Measurements from ENCODE around the gene GPR39. TPM values are rescaled to one million over a fixed set of nuclear protein-coding genes. Genes with fewer than 3 reads are reported as not detected.

Gene GPR39
- total and polyA plus RNA-seq, 12 donors = 0.10 to 0.28 (median 0.17) TPM; not detected in 7

DNA sequence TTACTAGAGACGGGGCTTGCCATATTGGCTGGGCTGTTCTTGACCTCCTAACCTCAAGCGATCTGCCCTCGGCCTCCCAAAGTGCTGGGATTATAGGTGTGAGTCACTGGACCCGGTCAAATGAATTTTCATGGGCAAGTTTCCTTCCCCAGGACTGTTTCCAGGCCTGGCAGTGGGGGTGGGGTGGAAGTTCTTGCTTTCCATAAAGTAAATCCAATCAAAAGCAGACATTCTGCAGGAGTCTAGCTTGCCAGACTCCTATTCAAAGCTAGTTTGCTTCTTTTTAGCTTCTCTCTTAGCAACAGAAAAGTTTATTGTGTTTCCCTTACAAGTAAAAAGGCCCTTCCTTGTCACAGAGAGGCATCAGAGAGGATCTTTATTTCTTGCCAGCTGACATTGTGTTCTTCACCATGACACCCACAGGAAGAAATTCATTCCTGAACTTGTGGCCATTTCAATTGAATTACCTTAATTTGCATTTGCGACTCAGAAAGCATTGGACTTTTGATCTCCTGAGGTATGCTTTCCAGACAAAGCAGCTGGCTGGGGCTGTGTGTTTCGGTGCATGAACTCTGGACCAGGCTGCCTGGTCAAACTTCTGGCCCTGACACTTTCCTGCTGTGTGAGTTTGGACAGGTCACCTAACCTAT is 215.5 kb downstream of the GPR39 start:
- WGBS, 4 donors = 46 to 66% (median 56%) methylated on average over 6 of the region's 6 CpGs
- no peaks in the 10 kb centered on the region for H3K9me3 ChIP-seq (replicated peaks in 1 of 3)
- intact Hi-C loops (cut with DNase I) = no loop called here
- H3K4me3 ChIP-seq = no peak overlapping the region
- H3K36me3 ChIP-seq (replicated peaks in 1 of 2) = no peaks in the 10 kb centered on the region
- no peak for TF ChIP-seq CTCF (IDR thresholded peaks at IDR 0.05)
- no peak for TF ChIP-seq POLR2A (IDR thresholded peaks at IDR 0.05)
- no peaks in the 10 kb centered on the region for H3K27me3 ChIP-seq
- H3K27ac ChIP-seq = no peak overlapping the region
- no peak for DNase-seq
- H3K4me1 ChIP-seq (replicated peaks in 1 of 2) = no peaks in the 10 kb centered on the region

- intact Hi-C loops (cut with DNase I) = no loop called here
- no peaks in the 10 kb centered on the region for H3K27me3 ChIP-seq
- H3K4me1 ChIP-seq (replicated peaks in 1 of 2) = no peaks in the 10 kb centered on the region
- no peaks in the 10 kb centered on the region for H3K36me3 ChIP-seq (replicated peaks in 1 of 2)
- H3K9me3 ChIP-seq (replicated peaks in 1 of 3) = no peaks in the 10 kb centered on the region
- H3K4me3 ChIP-seq = no peak overlapping the region
- WGBS, 4 donors = 87 to 97% (median 93%) methylated on average over 2 of the region's 2 CpGs
- TF ChIP-seq POLR2A (IDR thresholded peaks at IDR 0.05) (no peak), CTCF (IDR thresholded peaks at IDR 0.05) (no peak)
- DNase-seq = no peak
- H3K27ac ChIP-seq = no peak overlapping the region
These were observed 217.0 kb downstream of the GPR39 start for GRCh38 chr2:132633635-132634034.

DNA sequence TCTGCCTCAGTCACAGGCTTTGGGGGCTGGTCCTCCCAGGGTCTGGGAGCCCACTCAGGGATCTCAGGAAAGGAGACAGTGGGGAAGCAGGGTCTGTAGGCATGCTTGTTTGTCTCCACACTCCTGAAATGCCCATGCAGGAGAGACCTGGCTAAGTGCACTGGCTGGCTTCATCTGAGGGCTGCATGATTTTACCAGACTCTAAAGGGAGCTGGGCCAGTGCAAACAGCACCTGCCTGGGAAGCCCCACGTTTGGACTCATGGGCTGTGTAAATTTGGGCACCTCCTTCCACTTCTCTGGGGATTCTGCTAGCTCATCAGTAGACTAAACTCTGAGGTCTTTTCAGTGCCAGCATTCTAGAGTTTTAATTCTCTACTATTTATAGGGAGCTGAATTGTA is 219.7 kb downstream of the GPR39 start:
- Histone ChIP-seq H3K4me1 (replicated peaks in 1 of 2) (no peaks in the 10 kb centered on the region), H3K27ac (no peak overlapping the region), H3K27me3 (no peaks in the 10 kb centered on the region), H3K36me3 (replicated peaks in 1 of 2) (no peaks in the 10 kb centered on the region), H3K9me3 (replicated peaks in 1 of 3) (no peaks in the 10 kb centered on the region), H3K4me3 (no peak overlapping the region)
- intact Hi-C loops (cut with DNase I) = no loop called here
- DNase-seq = no peak
- TF ChIP-seq CTCF (IDR thresholded peaks at IDR 0.05) = no peak
- no peak for TF ChIP-seq POLR2A (IDR thresholded peaks at IDR 0.05)
- WGBS, 4 donors = 33 to 50% (median 47%) methylated on average over 1 of the region's 1 CpG; no CpG with 5 or more reads in 1 of the 4 donors

- H3K27ac ChIP-seq = no peak overlapping the region
- WGBS, 4 donors = 60 to 76% (median 75%) methylated on average over 5 of the region's 5 CpGs
- H3K27me3 ChIP-seq = no peaks in the 10 kb centered on the region
- H3K4me3 ChIP-seq = no peak overlapping the region
- no peaks in the 10 kb centered on the region for H3K36me3 ChIP-seq (replicated peaks in 1 of 2)
- no peaks in the 10 kb centered on the region for H3K9me3 ChIP-seq (replicated peaks in 1 of 3)
- no peaks in the 10 kb centered on the region for H3K4me1 ChIP-seq (replicated peaks in 1 of 2)
- intact Hi-C loops (cut with DNase I) = no loop called here
- TF ChIP-seq CTCF (IDR thresholded peaks at IDR 0.05) (no peak), POLR2A (IDR thresholded peaks at IDR 0.05) (no peak)
- no peak for DNase-seq
These were observed 221.9 kb downstream of the GPR39 start for GRCh38 chr2:132638313-132639040.

All from adrenal gland (tissue), 12 donors.